H9 (cell line): Measurements from ENCODE around the gene TDRD3. TPM values are rescaled to one million over a fixed set of nuclear protein-coding genes. Genes with fewer than 3 reads are reported as not detected.
"Not testable (repeated sequence)": the region's sequence is repeated elsewhere in the genome, so short reads cannot be mapped to it uniquely, and the experiment has no call there.

ENCODE experiments used
- DNase-seq: peaks from one replicate; pipeline ENCODE4 v3.0.0-alpha.2; 2017
- H2AFZ ChIP-seq: one replicate; pipeline ENCODE4 v1.6.1; 2013; ENCODE audit warnings: mild to moderate bottlenecking, low read length, control low read depth, moderate library complexity
- H2AK5ac ChIP-seq: 2 replicates; pipeline ENCODE4 v1.6.1; 2013; ENCODE audit warnings: low read length, control low read depth, mixed read lengths; ENCODE audit not compliant: insufficient read length
- H2BK120ac ChIP-seq: one replicate; pipeline ENCODE4 v1.6.1; 2013; ENCODE audit warnings: low read depth, mild to moderate bottlenecking, low read length, control low read depth, inconsistent platforms; ENCODE audit not compliant: poor library complexity, severe bottlenecking
- H2BK12ac ChIP-seq: 2 replicates; pipeline ENCODE4 v1.6.1; 2013; ENCODE audit warnings: low read length, control low read depth, mixed read lengths, low read depth; ENCODE audit not compliant: insufficient read length
- H2BK15ac ChIP-seq: 2 replicates; pipeline ENCODE4 v1.6.1; 2013; ENCODE audit warnings: low read depth, low read length, control low read depth
- H2BK20ac ChIP-seq: one replicate; pipeline ENCODE4 v1.6.1; 2013; ENCODE audit warnings: low read depth, mild to moderate bottlenecking, low read length, control low read depth, inconsistent platforms; ENCODE audit not compliant: poor library complexity, severe bottlenecking
- H2BK5ac ChIP-seq: 2 replicates; pipeline ENCODE4 v1.6.1; 2013; ENCODE audit warnings: low read length, control low read depth, mixed read lengths; ENCODE audit not compliant: insufficient read length
- H3K14ac ChIP-seq: 2 replicates; pipeline ENCODE4 v1.6.1; 2013; ENCODE audit warnings: low read length, control low read depth; ENCODE audit not compliant: insufficient read depth
- H3K18ac ChIP-seq: 2 replicates; pipeline ENCODE4 v1.6.1; 2013; ENCODE audit warnings: low read depth, mild to moderate bottlenecking, mixed read lengths, low read length, control low read depth; ENCODE audit not compliant: insufficient read length
- H3K23ac ChIP-seq: 2 replicates; pipeline ENCODE4 v1.6.1; 2013; ENCODE audit warnings: low read length, control low read depth, mixed read lengths, low read depth; ENCODE audit not compliant: insufficient read length
- H3K23me2 ChIP-seq: 2 replicates; pipeline ENCODE4 v1.6.1; 2013; ENCODE audit warnings: low read depth, mild to moderate bottlenecking, mixed read lengths, low read length, control low read depth; ENCODE audit not compliant: insufficient read length, poor library complexity, severe bottlenecking
- H3K27ac ChIP-seq: 2 replicates; pipeline ENCODE4 v1.5.1; 2013; ENCODE audit warnings: low read length, control low read depth, mixed read lengths, low read depth; ENCODE audit not compliant: insufficient read length
- H3K27me3 ChIP-seq: 2 replicates; pipeline ENCODE4 v1.6.1; 2013; ENCODE audit warnings: low read length, control low read depth, inconsistent platforms; ENCODE audit not compliant: insufficient read depth
- H3K4ac ChIP-seq: 2 replicates; pipeline ENCODE4 v1.6.1; 2013; ENCODE audit warnings: low read depth, mild to moderate bottlenecking, control low read depth, inconsistent platforms, low read length, moderate library complexity
- H3K4me1 ChIP-seq: 2 replicates; pipeline ENCODE4 v1.6.1; 2013; ENCODE audit warnings: low read length, control low read depth, inconsistent platforms; ENCODE audit not compliant: insufficient read depth
- H3K4me2 ChIP-seq: 2 replicates; pipeline ENCODE4 v1.6.1; 2013; ENCODE audit warnings: low read length, control low read depth, mixed read lengths; ENCODE audit not compliant: insufficient read length, insufficient read depth
- H3K56ac ChIP-seq: 2 replicates; pipeline ENCODE4 v1.6.1; 2013; ENCODE audit warnings: low read depth, mild to moderate bottlenecking, mixed read lengths, low read length, control low read depth; ENCODE audit not compliant: insufficient read length
- H3K79me1 ChIP-seq: 2 replicates; pipeline ENCODE4 v1.6.1; 2013; ENCODE audit warnings: low read depth, mild to moderate bottlenecking, moderate library complexity, low read length, control low read depth, inconsistent platforms; ENCODE audit not compliant: insufficient read depth, poor library complexity, severe bottlenecking
- H3K79me2 ChIP-seq: 2 replicates; pipeline ENCODE4 v1.6.1; 2013; ENCODE audit warnings: low read length, control low read depth, inconsistent platforms; ENCODE audit not compliant: insufficient read depth
- H3K9ac ChIP-seq: 2 replicates; pipeline ENCODE4 v1.6.1; 2013; ENCODE audit warnings: low read length, control low read depth, mixed read lengths; ENCODE audit not compliant: insufficient read length; ENCODE audit errors: extremely low read depth
- H3K9me3 ChIP-seq: one replicate; pipeline ENCODE4 v1.6.1; 2013; ENCODE audit warnings: low read depth, low read length, inconsistent platforms; ENCODE audit not compliant: control insufficient read depth
- H3T11ph ChIP-seq: one replicate; pipeline ENCODE4 v1.6.1; 2013; ENCODE audit warnings: mild to moderate bottlenecking, low read length, control low read depth, inconsistent platforms
- H4K20me1 ChIP-seq: one replicate; pipeline ENCODE4 v1.6.1; 2013; ENCODE audit not compliant: control insufficient read depth, insufficient read length, insufficient read depth
- H4K5ac ChIP-seq: 2 replicates; pipeline ENCODE4 v1.6.1; 2013; ENCODE audit warnings: low read depth, mild to moderate bottlenecking, mixed read lengths, low read length, control low read depth; ENCODE audit not compliant: insufficient read length
- H4K8ac ChIP-seq: replicated peaks from 2 replicates; pipeline ENCODE4 v1.6.1; 2013; ENCODE audit warnings: low read length, control low read depth, mixed read lengths, low read depth; ENCODE audit not compliant: insufficient read length
- H4K91ac ChIP-seq: 2 replicates; pipeline ENCODE4 v1.6.1; 2013; ENCODE audit warnings: low read depth, mild to moderate bottlenecking, moderate library complexity, mixed read lengths, low read length, control low read depth; ENCODE audit not compliant: insufficient read length
- H3K27ac Mint-ChIP-seq, 3 experiments: 2 replicates in 2 of 3; 3 replicates in 1 of 3; pipeline ENCODE4 v1.8.0; 2020 to 2021; ENCODE audit warnings: mixed read lengths in 3 of 3, mild to moderate bottlenecking in 1 of 3, moderate library complexity in 1 of 3
- H3K27me3 Mint-ChIP-seq: 2 replicates; pipeline ENCODE4 v1.8.0; 2021; ENCODE audit warnings: low read depth, mild to moderate bottlenecking, moderate library complexity, mixed read lengths
- H3K36me3 Mint-ChIP-seq, 3 experiments: 2 replicates in 2 of 3; 3 replicates in 1 of 3; pipeline ENCODE4 v1.8.0; 2020 to 2021; ENCODE audit warnings: low read depth in 3 of 3, mixed read lengths in 3 of 3; ENCODE audit not compliant: insufficient read depth in 1 of 3
- H3K4me1 Mint-ChIP-seq, 2 experiments: 2 replicates each; pipeline ENCODE4 v1.8.0; 2020; ENCODE audit warnings: mixed read lengths in 2 of 2
- H3K4me3 Mint-ChIP-seq, 2 experiments: 2 replicates in 1 of 2; 3 replicates in 1 of 2; pipeline ENCODE4 v1.8.0; 2020 to 2021; ENCODE audit warnings: mild to moderate bottlenecking in 2 of 2, mixed read lengths in 2 of 2, moderate library complexity in 1 of 2
- H3K9me3 Mint-ChIP-seq, 2 experiments: 2 replicates in 1 of 2; 3 replicates in 1 of 2; pipeline ENCODE4 v1.8.0; 2020; ENCODE audit warnings: mild to moderate bottlenecking in 2 of 2, mixed read lengths in 2 of 2, moderate library complexity in 1 of 2
- WGBS: extraction: QIAGEN DNeasy Blood & Tissue Kit; methylation state at CpG from one replicate; pipeline ENCODE4 v1.1.7; 2013; ENCODE audit warnings: missing lambda C conversion rate, low lambda C conversion rate, mixed read lengths; ENCODE audit not compliant: insufficient read length; ENCODE audit errors: extremely low coverage; 5-methylcytosine and 5-hydroxymethylcytosine counted together
- total RNA-seq: library from RNA; stranded (reverse); gene quantifications from 2 replicates; pipeline ENCODE4 v1.2.1, GENCODE V29; 2021

Gene TDRD3
- total RNA-seq, 1 experiment from 2014 or later: 16.1 TPM

DNA sequence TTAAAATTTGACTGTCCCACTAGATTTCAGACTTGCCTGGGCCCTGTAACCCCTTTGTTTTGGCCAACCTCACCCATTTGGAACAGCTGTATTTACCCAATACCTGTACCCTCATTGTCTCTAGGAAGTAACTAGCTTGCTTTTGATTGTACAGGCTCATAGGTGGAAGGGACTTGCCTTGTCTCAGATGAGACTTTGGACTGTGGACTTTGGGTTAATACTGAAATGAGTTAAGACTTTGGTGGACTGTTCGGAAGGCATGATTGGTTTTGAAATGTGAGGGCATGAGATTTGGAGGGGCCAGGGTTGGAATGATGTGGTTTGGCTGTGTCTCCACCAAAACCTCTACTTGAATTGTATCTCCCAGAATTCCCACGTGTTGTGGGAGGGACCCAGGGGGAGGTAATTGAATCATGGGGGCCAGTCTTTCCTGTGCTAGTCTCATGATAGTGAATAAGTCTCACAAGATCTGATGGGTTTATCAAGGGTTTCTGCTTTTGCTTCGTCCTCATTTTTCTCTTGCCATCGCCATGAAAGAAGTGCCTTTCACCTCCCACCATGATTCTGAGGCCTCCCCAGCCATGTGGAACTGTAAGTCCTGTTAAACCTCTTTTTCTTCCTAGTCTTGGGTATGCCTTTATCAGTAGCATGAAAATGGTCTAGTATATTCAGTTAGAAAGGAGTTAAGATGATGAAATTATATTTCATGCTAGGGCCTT lies 12.7 kb downstream of the TDRD3 start:
- Mint-ChIP-seq H3K4me1 (peaks cover 11 to 12% of the 10 kb centered on the region in 2 experiments), H3K36me3 (peaks cover 13 to 41% (median 27%) of the 10 kb centered on the region in 3 experiments), H3K27ac (peak overlapping the region in 2 of 3 experiments; percentile 10 to 18; a peak in 1 of 7 replicates), H3K9me3 (peaks cover 10 to 19% of the 10 kb centered on the region in 2 experiments)
- not testable (repeated sequence) for H3K4me2 ChIP-seq, H3K4me1 ChIP-seq, H3K27me3 ChIP-seq, H2BK20ac ChIP-seq, H3K27me3 Mint-ChIP-seq, H3K56ac ChIP-seq, H2BK15ac ChIP-seq, H4K5ac ChIP-seq, H4K8ac ChIP-seq, H3K79me2 ChIP-seq, H3K9me3 ChIP-seq, H3T11ph ChIP-seq, H3K4ac ChIP-seq, H3K27ac ChIP-seq, H4K20me1 ChIP-seq, H2BK120ac ChIP-seq, H3K23ac ChIP-seq, H3K9ac ChIP-seq, H2AK5ac ChIP-seq, DNase-seq, H2AFZ ChIP-seq, H4K91ac ChIP-seq, H3K23me2 ChIP-seq, H3K79me1 ChIP-seq, H3K18ac ChIP-seq, H2BK12ac ChIP-seq, H3K4me3 Mint-ChIP-seq, H3K14ac ChIP-seq, H2BK5ac ChIP-seq
- WGBS: no CpG with 5 or more reads among the region's 4 CpGs
